Uterus (tissue), 2 donors: ENCODE measurements around the gene BSND.

Experiments used
- CTCF ChIP-seq, 4 experiments: fragments of 200-600 bp in 2 of 4; fragments of 450-650 bp in 2 of 4; sonication (generic) in 2 of 4; IDR thresholded peaks; one replicate each; pipeline ENCODE4 v1.5.1; 2016 to 2019; ENCODE audit warnings: antibody characterized with exemption in 4 of 4, mild to moderate bottlenecking in 2 of 4, moderate library complexity in 1 of 4
- POLR2A ChIP-seq, 2 donors: fragments of 450-650 bp; IDR thresholded peaks; one replicate each; pipeline ENCODE4 v1.6.1; 2016; ENCODE audit warnings: antibody characterized with exemption in 2 of 2, mild to moderate bottlenecking in 1 of 2, moderate library complexity in 1 of 2

- TF ChIP-seq CTCF (IDR thresholded peaks at IDR 0.05) (no peak), POLR2A (IDR thresholded peaks at IDR 0.05) (no peak)
Observed at GRCh38 chr1:55037733-55038551, 39.2 kb downstream of the BSND start.
